Tibial nerve (tissue), 3 donors: ENCODE data around the gene EFCAB13.

Source experiments
- POLR2A ChIP-seq, 2 donors: fragments of 450-650 bp; IDR thresholded peaks; one replicate each; pipeline ENCODE4 v1.6.1; 2017; ENCODE audit warnings: antibody characterized with exemption in 2 of 2, mild to moderate bottlenecking in 2 of 2, moderate library complexity in 2 of 2
- TF ChIP-seq, protein P1 (sequence below), 5 experiments: fragments of 200-600 bp in 3 of 5; fragments of 450-650 bp in 2 of 5; sonication (generic) in 3 of 5; IDR thresholded peaks; one replicate each; pipeline ENCODE4 v1.5.1; 2016 to 2019; ENCODE audit warnings: antibody characterized with exemption in 5 of 5, mild to moderate bottlenecking in 3 of 5, moderate library complexity in 2 of 5

DNA sequence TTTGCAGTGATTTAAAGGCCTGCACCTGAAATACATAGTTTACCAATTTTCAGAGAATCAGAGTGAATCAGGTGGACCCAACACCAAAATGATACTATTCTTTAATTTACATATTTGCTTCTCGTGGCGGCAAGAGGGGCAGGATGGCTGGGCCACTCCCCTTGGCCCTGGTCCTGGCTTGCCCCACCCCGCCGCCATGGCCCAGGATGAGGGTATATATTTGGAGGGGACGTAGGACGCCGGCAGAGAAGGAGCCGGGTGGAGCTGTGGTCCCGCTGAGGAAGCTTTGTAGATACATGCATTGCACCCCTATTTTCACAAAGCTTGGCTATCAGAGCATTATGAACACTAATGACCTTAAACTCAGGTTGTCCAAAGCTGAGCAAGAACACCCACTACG is 43.5 kb downstream of the EFCAB13 start:
- TF ChIP-seq, protein P1, sequence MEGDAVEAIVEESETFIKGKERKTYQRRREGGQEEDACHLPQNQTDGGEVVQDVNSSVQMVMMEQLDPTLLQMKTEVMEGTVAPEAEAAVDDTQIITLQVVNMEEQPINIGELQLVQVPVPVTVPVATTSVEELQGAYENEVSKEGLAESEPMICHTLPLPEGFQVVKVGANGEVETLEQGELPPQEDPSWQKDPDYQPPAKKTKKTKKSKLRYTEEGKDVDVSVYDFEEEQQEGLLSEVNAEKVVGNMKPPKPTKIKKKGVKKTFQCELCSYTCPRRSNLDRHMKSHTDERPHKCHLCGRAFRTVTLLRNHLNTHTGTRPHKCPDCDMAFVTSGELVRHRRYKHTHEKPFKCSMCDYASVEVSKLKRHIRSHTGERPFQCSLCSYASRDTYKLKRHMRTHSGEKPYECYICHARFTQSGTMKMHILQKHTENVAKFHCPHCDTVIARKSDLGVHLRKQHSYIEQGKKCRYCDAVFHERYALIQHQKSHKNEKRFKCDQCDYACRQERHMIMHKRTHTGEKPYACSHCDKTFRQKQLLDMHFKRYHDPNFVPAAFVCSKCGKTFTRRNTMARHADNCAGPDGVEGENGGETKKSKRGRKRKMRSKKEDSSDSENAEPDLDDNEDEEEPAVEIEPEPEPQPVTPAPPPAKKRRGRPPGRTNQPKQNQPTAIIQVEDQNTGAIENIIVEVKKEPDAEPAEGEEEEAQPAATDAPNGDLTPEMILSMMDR (IDR thresholded peaks at IDR 0.05): no peak
- TF ChIP-seq POLR2A (IDR thresholded peaks at IDR 0.05): no peak
